Measurements from ENCODE around the gene MIEF2. TPM values are rescaled to one million over a fixed set of nuclear protein-coding genes. Genes with fewer than 3 reads are reported as not detected.

Gene MIEF2
- polyA plus RNA-seq, 3 donors = 3.5 to 6.1 (median 4.9) TPM

DNA sequence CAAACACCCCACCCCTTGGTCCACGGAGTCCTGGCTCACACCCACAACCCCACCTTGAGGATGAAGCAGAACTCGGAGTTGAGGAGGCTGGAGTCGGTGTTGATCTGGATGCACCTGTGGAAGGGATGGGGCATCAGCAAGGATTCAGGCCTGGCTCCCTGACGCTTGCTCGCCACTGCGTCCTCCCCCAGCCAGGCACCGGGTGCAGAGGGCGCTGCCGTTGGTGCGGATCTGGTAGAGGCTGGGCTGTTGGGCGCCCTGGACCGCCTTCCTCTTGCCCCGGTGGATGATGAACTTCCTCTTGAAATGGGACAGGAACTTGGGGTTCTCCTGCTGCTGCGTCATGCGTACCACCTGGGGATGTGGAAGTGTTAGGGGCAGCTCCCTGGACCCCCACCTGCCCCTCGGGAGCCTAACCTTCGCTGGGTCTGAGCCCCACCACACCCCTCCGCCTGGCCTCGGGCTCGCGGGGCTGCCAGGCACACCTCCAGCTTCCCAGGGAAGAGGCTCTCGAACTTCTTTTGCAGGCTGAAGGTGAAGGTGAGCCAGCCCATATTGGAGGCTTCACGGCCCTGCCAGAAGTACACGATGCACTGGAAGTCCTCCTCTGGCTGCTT is 14.2 kb upstream of the MIEF2 start:
- DNase-seq = no peak
- 83% methylated on average over 13 of the region's 24 CpGs for WGBS (ENCODE audit: insufficient coverage)
- H3K36me3 ChIP-seq (replicated peaks in 1 of 2; ENCODE audit: control insufficient read depth in 1 of 2, insufficient read depth in 2 of 2, low read length in 2 of 2) = peaks cover 73 to 90% of the 10 kb centered on the region in 2 donors

DNA sequence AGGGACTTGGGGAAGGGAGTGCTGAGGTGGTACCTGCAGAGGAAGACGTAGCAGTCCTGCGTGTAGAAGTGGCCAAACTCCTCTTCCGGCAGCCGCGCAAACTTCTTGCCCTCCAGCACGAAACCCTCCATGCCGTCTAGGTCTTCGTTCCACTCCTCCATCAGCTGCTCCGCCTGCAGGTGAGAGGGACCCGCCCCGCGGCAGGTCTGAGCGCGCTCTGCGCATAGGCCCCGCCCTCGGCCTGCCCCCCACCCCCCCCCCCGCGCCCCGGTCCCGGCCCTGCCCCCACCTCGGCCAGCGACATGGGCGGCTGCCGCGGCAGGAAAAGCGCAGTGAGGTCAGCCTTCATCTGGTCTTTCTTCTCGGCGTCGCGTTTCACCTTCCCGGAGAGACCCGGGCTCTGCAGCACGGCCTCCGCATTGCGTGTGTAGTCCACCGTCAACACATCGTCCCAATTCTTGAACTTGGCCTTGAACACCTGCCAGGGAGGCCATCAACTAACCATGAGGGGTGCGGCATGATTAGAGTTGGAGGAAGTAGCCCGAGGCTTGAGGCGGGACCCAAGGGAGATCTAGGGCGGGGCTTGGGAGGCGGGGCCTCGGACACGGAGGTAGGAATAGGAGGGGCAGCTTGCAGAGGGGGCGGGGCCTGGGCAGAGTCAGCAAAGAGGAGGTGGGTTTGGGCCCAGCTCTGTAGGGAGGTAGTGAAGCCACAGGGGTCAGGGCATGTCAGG is 13.4 kb upstream of the MIEF2 start:
- Histone ChIP-seq H3K4me1 (ENCODE audit: control insufficient read depth in 1 of 2, insufficient read depth in 2 of 2, low read length in 2 of 2) (no peaks in the 10 kb centered on the region), H4K20me1 (ENCODE audit: insufficient read depth, low read length) (peaks cover 75% of the 10 kb centered on the region), H3K4me3 (replicated peaks in 1 of 3; ENCODE audit: low read depth in 2 of 3, low read length in 3 of 3) (no peak overlapping the region), H3K27me3 (ENCODE audit: control insufficient read depth in 2 of 2, insufficient read depth in 2 of 2, low read length in 2 of 2) (no peaks in the 10 kb centered on the region), H3K4me2 (replicated peaks; ENCODE audit: extremely low read depth, low read length, poor library complexity, severe bottlenecking) (no peak overlapping the region), H3K27ac (ENCODE audit: low read depth in 1 of 2, low read length in 2 of 2) (no peak overlapping the region), H3K79me2 (ENCODE audit: insufficient read depth, low read length) (no peaks in the 10 kb centered on the region), H3K9me3 (replicated peaks in 1 of 2; ENCODE audit: control insufficient read depth in 1 of 2, insufficient read depth in 1 of 2, low read length in 2 of 2) (no peaks in the 10 kb centered on the region), H2AFZ (ENCODE audit: insufficient read depth, low read depth, low read length, poor library complexity, severe bottlenecking) (no peak overlapping the region), H3K9ac (ENCODE audit: insufficient read depth, low read length, poor library complexity, severe bottlenecking) (no peak overlapping the region), H3K36me3 (replicated peaks in 1 of 2; ENCODE audit: control insufficient read depth in 1 of 2, insufficient read depth in 2 of 2, low read length in 2 of 2) (peaks cover 75 to 90% of the 10 kb centered on the region in 2 donors)
- Mint-ChIP-seq H3K4me1 (peaks cover 6% of the 10 kb centered on the region), H3K27ac (peak overlapping the region in 4 of 7 donors; percentile 3 to 54 (median 33)), H3K36me3 (peaks cover 66 to 86% of the 10 kb centered on the region in 2 donors), H3K27me3 (ENCODE audit: low read depth in 3 of 3) (peaks cover 0 to 5% (median 1%) of the 10 kb centered on the region in 3 donors), H3K4me3 (peak overlapping the region in 1 of 2 donors; percentile 31), H3K9me3 (no peaks in the 10 kb centered on the region)
- TF ChIP-seq, protein P1, sequence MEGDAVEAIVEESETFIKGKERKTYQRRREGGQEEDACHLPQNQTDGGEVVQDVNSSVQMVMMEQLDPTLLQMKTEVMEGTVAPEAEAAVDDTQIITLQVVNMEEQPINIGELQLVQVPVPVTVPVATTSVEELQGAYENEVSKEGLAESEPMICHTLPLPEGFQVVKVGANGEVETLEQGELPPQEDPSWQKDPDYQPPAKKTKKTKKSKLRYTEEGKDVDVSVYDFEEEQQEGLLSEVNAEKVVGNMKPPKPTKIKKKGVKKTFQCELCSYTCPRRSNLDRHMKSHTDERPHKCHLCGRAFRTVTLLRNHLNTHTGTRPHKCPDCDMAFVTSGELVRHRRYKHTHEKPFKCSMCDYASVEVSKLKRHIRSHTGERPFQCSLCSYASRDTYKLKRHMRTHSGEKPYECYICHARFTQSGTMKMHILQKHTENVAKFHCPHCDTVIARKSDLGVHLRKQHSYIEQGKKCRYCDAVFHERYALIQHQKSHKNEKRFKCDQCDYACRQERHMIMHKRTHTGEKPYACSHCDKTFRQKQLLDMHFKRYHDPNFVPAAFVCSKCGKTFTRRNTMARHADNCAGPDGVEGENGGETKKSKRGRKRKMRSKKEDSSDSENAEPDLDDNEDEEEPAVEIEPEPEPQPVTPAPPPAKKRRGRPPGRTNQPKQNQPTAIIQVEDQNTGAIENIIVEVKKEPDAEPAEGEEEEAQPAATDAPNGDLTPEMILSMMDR (IDR thresholded peaks at IDR 0.05) = no peak
- intact Hi-C loops (cut with micrococcal nuclease) = no loop called here
- 88% methylated on average over 26 of the region's 46 CpGs for WGBS (ENCODE audit: insufficient coverage)
- DNase-seq = peak in 1 of 3 donors; percentile 20

More for the DNA sequence above, 14.2 kb upstream of the MIEF2 start:
- Mint-ChIP-seq H3K4me3 (no peak overlapping the region), H3K36me3 (peaks cover 61 to 80% of the 10 kb centered on the region in 2 donors), H3K9me3 (no peaks in the 10 kb centered on the region), H3K27ac (peak overlapping the region in 1 of 7 donors; percentile 41), H3K27me3 (ENCODE audit: low read depth in 3 of 3) (peaks cover 0 to 5% (median 0%) of the 10 kb centered on the region in 3 donors), H3K4me1 (peaks cover 6% of the 10 kb centered on the region)
- Histone ChIP-seq H3K79me2 (ENCODE audit: insufficient read depth, low read length) (no peaks in the 10 kb centered on the region), H3K4me2 (replicated peaks; ENCODE audit: extremely low read depth, low read length, poor library complexity, severe bottlenecking) (no peak overlapping the region), H3K4me3 (replicated peaks in 1 of 3; ENCODE audit: low read depth in 2 of 3, low read length in 3 of 3) (no peak overlapping the region), H3K9me3 (replicated peaks in 1 of 2; ENCODE audit: control insufficient read depth in 1 of 2, insufficient read depth in 1 of 2, low read length in 2 of 2) (no peaks in the 10 kb centered on the region), H3K27ac (ENCODE audit: low read depth in 1 of 2, low read length in 2 of 2) (no peak overlapping the region), H3K4me1 (ENCODE audit: control insufficient read depth in 1 of 2, insufficient read depth in 2 of 2, low read length in 2 of 2) (no peaks in the 10 kb centered on the region), H4K20me1 (ENCODE audit: insufficient read depth, low read length) (peaks cover 67% of the 10 kb centered on the region), H3K27me3 (ENCODE audit: control insufficient read depth in 2 of 2, insufficient read depth in 2 of 2, low read length in 2 of 2) (no peaks in the 10 kb centered on the region), H3K9ac (ENCODE audit: insufficient read depth, low read length, poor library complexity, severe bottlenecking) (no peak overlapping the region), H2AFZ (ENCODE audit: insufficient read depth, low read depth, low read length, poor library complexity, severe bottlenecking) (no peak overlapping the region)
- TF ChIP-seq, protein P1 (IDR thresholded peaks at IDR 0.05) = no peak
- intact Hi-C loops (cut with micrococcal nuclease) = no loop called here
